GM19468 (cell line): Measurements from ENCODE around the gene RIPOR3.
"Not testable (repeated sequence)": the region's sequence is repeated elsewhere in the genome, so short reads cannot be mapped to it uniquely, and the experiment has no call there.

Source experiments
- ATAC-seq: cut with Tn5 transposase; IDR thresholded peaks from one replicate; pipeline ENCODE4 v1.9.1; 2021; ENCODE audit warnings: mild to moderate bottlenecking, moderate library complexity, moderate number of reproducible peaks; ENCODE audit not compliant: unreplicated experiment; ENCODE audit errors: extremely low read depth

The RIPOR3 gene

DNA sequence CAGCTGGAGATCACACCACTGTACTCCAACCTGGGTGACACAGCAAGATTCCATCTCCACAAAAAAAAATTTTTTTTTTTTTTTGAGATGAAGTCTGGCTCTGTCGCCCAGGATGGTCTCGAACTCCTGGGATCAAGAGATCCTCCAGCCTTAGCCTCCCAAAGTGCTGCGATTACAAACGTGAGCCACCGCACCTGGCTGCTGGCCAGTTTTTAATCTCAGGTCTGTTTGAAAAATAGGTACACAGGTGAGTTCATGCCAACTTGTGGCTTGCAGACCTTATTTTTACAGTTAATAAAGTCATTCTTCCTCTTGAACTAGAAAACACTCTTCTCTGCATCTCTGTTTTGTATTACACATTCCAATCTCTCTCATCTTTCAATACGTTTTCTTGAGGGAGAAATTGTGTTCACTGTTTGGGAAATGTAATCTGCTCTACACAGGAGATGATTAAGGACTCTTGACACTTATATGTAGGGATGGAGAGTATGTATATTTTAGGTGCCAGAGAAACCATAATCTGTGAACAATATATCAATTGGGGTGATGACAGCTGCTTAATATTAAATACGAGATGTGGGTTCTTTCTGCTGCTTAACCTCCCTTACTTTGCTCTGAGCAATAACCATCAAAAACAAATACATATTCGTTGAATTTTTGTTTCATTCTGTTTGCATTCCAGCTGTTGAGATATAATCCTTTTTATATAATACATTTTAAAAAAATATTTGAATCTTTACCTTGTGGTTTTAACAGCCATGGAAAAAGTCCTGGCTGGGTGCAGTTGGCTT, 17.7 kb upstream of the RIPOR3 start:
- no peak for ATAC-seq

DNA sequence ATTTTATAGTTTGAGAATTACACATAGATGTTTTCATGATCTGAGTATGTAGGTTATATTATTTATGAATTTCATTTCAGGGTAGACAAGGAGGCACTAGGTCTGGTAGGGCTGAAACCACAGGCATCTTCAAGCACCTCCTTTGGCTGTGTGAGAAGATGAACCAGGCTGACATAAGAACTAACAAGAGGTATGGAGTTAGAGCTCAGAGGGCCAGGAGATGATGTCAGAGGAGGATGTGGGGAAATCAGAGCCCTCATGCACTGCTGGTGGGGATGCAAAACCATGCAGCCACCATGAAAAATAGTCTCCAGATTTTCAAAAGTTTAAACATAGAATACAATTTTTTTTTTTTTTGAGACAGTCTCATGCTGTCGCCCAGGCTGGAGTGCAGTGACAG, 13.6 kb upstream of the RIPOR3 start:
- no peak for ATAC-seq

DNA sequence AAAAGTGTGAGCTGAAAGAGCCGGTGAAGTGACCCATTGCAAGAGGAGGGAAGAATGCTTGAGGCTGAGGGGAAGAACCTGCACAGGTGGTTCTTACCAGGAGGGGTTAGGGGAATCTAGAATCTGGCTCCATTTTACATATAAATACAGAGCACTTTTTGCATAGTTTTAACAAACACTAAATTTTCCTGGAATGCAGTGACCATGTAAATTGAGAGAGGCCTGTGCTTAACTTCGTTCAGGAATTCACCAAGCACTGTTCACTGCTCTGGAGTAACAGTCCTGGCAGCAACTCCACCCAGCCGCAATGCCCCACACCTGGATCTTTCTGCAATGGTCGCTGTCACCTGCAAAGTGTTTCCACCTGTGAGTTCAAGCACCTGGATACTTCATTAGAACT, 13.2 kb upstream of the RIPOR3 start:
- no peak for ATAC-seq

- not testable (repeated sequence) for ATAC-seq
These were observed 12.5 kb upstream of the RIPOR3 start for GRCh38 chr20:50703651-50704438.

DNA sequence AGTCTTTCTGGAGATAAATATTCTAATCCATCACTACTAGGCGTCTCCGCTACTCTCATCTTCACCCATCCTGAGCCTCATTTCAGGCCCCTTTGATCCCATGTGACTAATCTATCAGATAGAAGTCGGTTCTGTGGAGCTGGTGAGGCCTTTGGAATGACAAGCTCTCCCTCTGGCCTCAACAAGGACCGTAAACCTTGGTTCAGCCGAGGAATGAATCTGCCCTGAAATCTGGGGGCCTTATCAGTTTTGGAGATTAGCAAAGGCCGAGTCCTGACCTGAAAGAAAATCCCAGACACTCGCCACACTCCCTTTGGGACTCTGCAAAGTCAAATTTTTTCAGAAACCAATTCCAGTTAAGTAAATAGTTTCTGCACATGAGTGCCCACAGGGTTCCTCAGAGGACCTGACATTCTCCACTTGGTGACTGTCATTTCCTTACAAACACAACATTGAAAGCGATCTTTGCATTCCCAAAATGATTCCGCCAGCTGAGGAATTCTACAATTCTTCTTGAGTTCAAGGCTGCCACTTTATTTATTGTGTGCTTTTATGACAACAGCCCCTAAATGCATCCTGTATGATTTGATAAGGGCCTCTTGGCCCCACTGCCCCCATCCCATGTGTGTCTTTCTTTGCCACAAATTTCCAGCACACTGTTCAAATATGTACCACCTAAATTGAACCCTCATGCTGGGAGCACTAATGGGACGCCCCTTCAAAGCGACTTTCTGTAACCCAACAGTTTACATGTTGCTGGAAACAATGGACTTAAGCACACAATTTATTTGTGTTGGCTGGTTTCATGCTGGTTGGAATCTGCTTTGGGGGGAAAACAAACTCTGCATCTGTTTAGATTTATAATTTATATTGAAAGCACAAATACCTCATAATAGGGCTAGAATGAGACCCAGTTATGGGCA, 10.0 kb upstream of the RIPOR3 start:
- ATAC-seq: no peak

DNA sequence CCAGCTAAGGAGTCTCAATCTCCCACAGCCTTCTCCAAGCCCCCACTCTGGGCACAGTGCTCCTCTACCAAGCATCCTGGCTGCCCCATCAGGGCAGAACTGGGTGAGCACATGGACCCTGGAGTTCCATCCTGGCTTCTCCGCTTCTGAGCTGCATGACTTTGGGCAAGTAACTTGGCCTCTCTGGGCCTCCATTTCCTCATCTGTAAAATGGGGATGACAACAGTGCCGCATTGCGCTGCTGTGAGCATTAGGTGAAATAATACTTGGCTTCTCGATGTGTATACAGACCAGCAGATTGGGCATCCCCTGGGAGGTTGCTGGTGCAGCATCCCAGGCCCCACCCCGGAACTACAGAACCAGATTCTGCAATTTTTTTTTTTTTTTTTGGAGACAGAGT, 8.3 kb upstream of the RIPOR3 start:
- no peak for ATAC-seq

DNA sequence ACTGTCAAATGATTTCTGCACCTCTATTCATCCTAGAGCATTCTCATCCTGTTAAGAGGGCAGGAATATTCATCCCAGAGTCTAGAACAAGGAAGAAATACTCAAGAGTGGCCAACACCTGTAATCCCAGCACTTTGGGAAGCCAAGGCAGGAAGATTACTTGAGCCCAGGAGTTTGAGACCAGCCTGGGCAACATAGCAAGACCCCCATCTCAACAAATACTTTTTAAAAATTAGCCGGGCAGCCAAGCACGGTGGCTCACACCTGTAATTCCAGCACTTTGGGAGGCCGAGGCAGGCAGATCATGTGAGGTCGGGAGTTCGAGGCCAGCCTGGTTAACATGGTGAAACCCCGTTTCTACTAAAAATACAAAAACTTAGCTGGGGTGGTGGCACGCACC, 6.9 kb upstream of the RIPOR3 start:
- not testable (repeated sequence) for ATAC-seq

DNA sequence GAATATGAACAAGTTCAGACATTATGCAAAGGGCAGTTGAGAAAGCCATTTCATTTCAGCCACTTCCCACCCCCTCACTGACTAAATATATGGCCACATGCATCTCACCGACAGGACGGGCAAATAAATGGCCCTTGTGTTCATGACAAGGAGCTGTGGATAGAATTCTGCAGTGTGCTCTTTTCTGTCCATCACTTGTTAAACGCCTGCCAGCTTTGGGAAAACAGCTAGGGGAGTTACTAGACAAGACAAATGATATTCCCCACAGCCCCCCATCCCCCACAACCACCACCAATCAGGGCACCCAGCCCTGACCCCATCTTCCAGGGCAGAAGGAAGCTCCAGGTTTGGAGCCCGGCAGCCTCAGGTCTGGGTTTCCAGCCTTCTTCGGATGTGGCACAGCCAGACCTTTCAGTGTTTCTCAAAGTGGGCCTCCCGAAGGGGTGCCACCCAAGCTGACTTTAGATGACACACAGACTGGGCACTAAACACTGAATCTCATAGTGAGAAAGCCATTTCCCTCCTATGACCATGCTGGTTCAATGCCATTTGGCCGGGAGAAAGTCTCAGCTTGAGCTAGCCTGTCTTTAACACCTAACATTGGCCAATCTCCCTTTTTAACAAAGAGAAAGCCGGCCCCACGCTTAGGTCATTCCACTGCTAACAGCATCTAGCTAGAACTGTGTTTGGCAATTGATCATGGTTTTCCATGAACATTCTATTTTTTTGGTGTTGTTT, 4.0 kb upstream of the RIPOR3 start:
- ATAC-seq: no peak

DNA sequence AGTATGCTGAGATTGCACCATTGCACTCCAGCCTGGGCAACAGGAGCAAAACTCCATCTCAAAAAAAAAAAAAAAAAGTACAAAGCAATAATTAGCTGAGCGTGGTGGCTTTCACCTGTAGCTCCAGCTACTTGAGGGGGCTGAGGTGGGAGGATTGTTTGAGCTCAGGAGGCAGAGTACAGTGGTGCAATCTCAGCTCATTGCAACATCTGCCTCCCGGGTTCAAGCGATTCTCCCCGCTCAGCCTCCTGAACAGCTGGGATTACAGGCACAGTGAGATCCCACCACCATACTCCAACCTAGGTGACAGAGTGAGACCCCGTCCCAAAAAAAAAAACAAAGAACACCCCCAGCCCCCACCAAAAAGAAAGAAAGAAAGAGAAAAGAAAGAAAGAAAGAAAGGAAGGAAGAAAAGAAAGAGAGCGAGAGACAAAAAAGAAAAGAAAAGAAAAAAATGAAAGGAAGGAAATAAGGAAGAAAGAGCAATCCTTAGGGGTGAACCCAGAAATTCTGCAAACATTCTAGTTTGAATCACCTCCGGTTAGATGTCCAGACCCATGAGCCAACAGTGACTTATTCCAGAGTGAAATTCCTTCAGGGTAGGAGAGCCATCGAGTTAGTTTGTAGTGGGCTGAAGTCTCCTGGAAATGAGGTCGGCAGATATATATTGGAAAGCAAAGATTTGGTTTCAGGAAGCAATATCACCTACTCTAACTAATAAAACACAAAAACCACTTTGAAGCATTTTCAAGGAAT, 3.2 kb upstream of the RIPOR3 start:
- no peak for ATAC-seq

DNA sequence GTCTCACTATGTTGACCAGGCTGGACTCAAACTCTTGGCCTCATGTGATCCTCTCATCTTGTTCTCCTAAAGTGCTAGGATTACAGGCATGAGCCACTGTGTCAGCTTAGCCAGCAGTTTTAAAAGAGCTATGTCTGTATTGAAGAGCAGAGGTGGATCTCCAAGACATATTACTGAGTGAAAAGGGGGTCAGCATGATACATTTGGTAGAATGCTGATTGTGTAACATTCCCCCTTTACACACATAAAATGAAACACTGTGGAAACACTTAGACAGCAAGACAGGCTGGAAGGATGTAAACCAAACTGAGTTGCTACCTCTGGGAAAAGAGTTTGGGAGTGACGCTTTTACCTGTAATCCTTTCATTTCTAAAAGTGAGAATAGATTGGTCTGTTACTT, 1.7 kb upstream of the RIPOR3 start:
- no peak for ATAC-seq

- no peak for ATAC-seq
These were observed 1.2 kb upstream of the RIPOR3 start for GRCh38 chr20:50692552-50692933.

GRCh38 chr20:50691573-50692551, 520 bp upstream of the RIPOR3 start:
- ATAC-seq: no peak

GRCh38 chr20:50689864-50690649, 1.3 kb downstream of the RIPOR3 start:
- ATAC-seq: no peak

- no peak for ATAC-seq
These were observed 2.9 kb downstream of the RIPOR3 start for GRCh38 chr20:50688256-50688975.

- no peak for ATAC-seq
These were observed 4.5 kb downstream of the RIPOR3 start for GRCh38 chr20:50686821-50687220.

- ATAC-seq: no peak
These were observed 7.8 kb downstream of the RIPOR3 start for GRCh38 chr20:50683570-50683969.
